NCI-H1930 (cell line): ENCODE results near the gene NAALAD2.
"Not testable (repeated sequence)": the region's sequence is repeated elsewhere in the genome, so short reads cannot be mapped to it uniquely, and the experiment has no call there.

Source experiments
- DNase-seq, 2 experiments: peaks; one replicate each; lab custom pipeline; 2025; lab: John Stamatoyannopoulos, UW

NAALAD2 gene

GRCh38 chr11:90134478-90135003 lies at the start of gene NAALAD2:
TSS of gene NAALAD2 (plus strand) at chr11:90134663. CDS start at chr11:90134759, 96 bp downstream.
- DNase-seq = no peak

GRCh38 chr11:90085650-90086049 lies 48.8 kb upstream of the NAALAD2 start, which contains the start of gene UBTFL1:
TSS of gene UBTFL1 (plus strand) at chr11:90085950. CDS start at chr11:90085950, 0 bp downstream.
- not testable (repeated sequence) for DNase-seq

- DNase-seq = not testable (repeated sequence)
Observed at GRCh38 chr11:90088731-90089130, 45.7 kb upstream of the NAALAD2 start.

GRCh38 chr11:90095230-90095924 lies 39.1 kb upstream of the NAALAD2 start:
- DNase-seq = not testable (repeated sequence)

GRCh38 chr11:90098261-90098660 lies 36.2 kb upstream of the NAALAD2 start:
- not testable (repeated sequence) for DNase-seq

GRCh38 chr11:90100431-90100830 lies 34.0 kb upstream of the NAALAD2 start:
- DNase-seq = no peak

GRCh38 chr11:90113541-90113940 lies 20.9 kb upstream of the NAALAD2 start:
- no peak for DNase-seq

- DNase-seq = no peak
Observed at GRCh38 chr11:90120191-90120590, 14.3 kb upstream of the NAALAD2 start.

GRCh38 chr11:90124371-90124770 lies 10.1 kb upstream of the NAALAD2 start:
- DNase-seq = no peak

- DNase-seq = no peak
Observed at GRCh38 chr11:90124946-90125345, 9.5 kb upstream of the NAALAD2 start.

GRCh38 chr11:90133560-90134477 lies 644 bp upstream of the NAALAD2 start:
- DNase-seq = no peak

GRCh38 chr11:90135016-90135415 lies 553 bp downstream of the NAALAD2 start:
- no peak for DNase-seq

GRCh38 chr11:90148900-90149299 lies 14.4 kb downstream of the NAALAD2 start:
- no peak for DNase-seq

- not testable (repeated sequence) for DNase-seq
Observed at GRCh38 chr11:90166982-90167573, 32.6 kb downstream of the NAALAD2 start.

GRCh38 chr11:90167704-90168103 lies 33.2 kb downstream of the NAALAD2 start:
- not testable (repeated sequence) for DNase-seq

GRCh38 chr11:90168571-90168970 lies 34.1 kb downstream of the NAALAD2 start:
- DNase-seq = no peak

- DNase-seq = no peak
Observed at GRCh38 chr11:90171359-90171758, 36.9 kb downstream of the NAALAD2 start.

- no peak for DNase-seq
Observed at GRCh38 chr11:90176069-90176468, 41.6 kb downstream of the NAALAD2 start.

GRCh38 chr11:90178751-90179150 lies 44.3 kb downstream of the NAALAD2 start:
- no peak for DNase-seq

GRCh38 chr11:90179923-90180322 lies 45.5 kb downstream of the NAALAD2 start:
- no peak for DNase-seq

GRCh38 chr11:90187839-90188238 lies 53.4 kb downstream of the NAALAD2 start:
- no peak for DNase-seq

GRCh38 chr11:90189011-90189410 lies 54.5 kb downstream of the NAALAD2 start:
- no peak for DNase-seq
